GM10266 (cell line): Measurements from ENCODE around the gene CHRDL1.

ENCODE experiments used
- DNase-seq: peaks from one replicate; pipeline ENCODE4 v3.0.0; 2012; ENCODE audit errors: extremely low spot score
- CTCF ChIP-seq: IDR thresholded peaks from 2 replicates; pipeline ENCODE4 v1.5.1; 2012; ENCODE audit warnings: mild to moderate bottlenecking, low read depth; ENCODE audit not compliant: control insufficient read depth, insufficient read depth; ENCODE audit errors: missing control alignments

Gene CHRDL1

GRCh38 chrX:110745288-110745687 lies 50.3 kb downstream of the CHRDL1 start:
- no peak for DNase-seq

GRCh38 chrX:110743679-110744340 lies 51.8 kb downstream of the CHRDL1 start:
- peak; percentile 1 for DNase-seq
- no peak for TF ChIP-seq CTCF

More at GRCh38 chrX:110745288-110745687, 50.3 kb downstream of the CHRDL1 start:
- no peak for TF ChIP-seq CTCF

- DNase-seq, result no peak
- no peak for TF ChIP-seq CTCF
Observed at GRCh38 chrX:110741213-110741796, 54.3 kb downstream of the CHRDL1 start.

GRCh38 chrX:110734894-110735541 lies 60.6 kb downstream of the CHRDL1 start:
- DNase-seq, result no peak
- no peak for TF ChIP-seq CTCF

GRCh38 chrX:110734271-110734670 lies 61.3 kb downstream of the CHRDL1 start:
- TF ChIP-seq CTCF, result no peak
- no peak for DNase-seq

- no peak for DNase-seq
Observed at GRCh38 chrX:110733166-110733565, 62.5 kb downstream of the CHRDL1 start.

More at GRCh38 chrX:110733166-110733565, 62.5 kb downstream of the CHRDL1 start:
- TF ChIP-seq CTCF, result no peak
